Measurements from ENCODE around the gene CCDC68.

DNA sequence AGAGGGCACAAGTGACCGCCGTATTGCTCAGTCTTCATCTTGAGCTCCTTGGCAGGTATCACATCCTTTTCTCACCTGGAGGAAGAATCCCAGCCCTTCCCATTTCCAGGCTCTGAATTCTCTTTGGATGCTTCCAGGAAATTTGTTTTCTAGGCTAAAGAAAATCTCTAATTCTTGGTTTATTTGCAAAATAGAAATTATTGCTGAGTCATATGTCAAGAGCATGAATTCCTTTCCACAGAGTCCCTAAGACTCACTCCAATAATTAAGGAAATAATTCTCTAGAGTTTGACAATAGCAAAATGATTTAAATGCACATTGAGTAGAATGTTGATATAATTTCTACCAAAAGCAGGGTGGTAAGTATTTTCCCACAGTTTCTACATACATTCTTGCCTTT lies 16.3 kb upstream of the CCDC68 start:
- TF ChIP-seq, protein P1, sequence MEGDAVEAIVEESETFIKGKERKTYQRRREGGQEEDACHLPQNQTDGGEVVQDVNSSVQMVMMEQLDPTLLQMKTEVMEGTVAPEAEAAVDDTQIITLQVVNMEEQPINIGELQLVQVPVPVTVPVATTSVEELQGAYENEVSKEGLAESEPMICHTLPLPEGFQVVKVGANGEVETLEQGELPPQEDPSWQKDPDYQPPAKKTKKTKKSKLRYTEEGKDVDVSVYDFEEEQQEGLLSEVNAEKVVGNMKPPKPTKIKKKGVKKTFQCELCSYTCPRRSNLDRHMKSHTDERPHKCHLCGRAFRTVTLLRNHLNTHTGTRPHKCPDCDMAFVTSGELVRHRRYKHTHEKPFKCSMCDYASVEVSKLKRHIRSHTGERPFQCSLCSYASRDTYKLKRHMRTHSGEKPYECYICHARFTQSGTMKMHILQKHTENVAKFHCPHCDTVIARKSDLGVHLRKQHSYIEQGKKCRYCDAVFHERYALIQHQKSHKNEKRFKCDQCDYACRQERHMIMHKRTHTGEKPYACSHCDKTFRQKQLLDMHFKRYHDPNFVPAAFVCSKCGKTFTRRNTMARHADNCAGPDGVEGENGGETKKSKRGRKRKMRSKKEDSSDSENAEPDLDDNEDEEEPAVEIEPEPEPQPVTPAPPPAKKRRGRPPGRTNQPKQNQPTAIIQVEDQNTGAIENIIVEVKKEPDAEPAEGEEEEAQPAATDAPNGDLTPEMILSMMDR (conservative IDR thresholded peaks at IDR 0.05; ENCODE audit: low read length): no peak
- TF ChIP-seq EZH2phosphoT487 (IDR thresholded peaks at IDR 0.05; ENCODE audit: borderline replicate concordance): no peak

Data from Loucy (cell line).